Small intestine (tissue), 7 donors: ENCODE results near the gene PRM3. TPM values are rescaled to one million over a fixed set of nuclear protein-coding genes. Genes with fewer than 3 reads are reported as not detected.
"Not testable (repeated sequence)": the region's sequence is repeated elsewhere in the genome, so short reads cannot be mapped to it uniquely, and the experiment has no call there.

Source experiments
- DNase-seq, 2 donors: peaks; one replicate each; pipeline versions ENCODE4 v3.0.0 to v3.0.0-alpha.2; 2013
- FAIRE-seq: peaks from 2 replicates; lab custom pipeline; 2012; peaks lifted over from hg19 to GRCh38; lab: Jason Lieb, UNC
- H3K27ac ChIP-seq, 3 donors: one replicate each; pipeline ENCODE4 v1.5.1; 2013; ENCODE audit warnings: low read length in 2 of 3, mild to moderate bottlenecking in 2 of 3, control low read depth in 1 of 3, inconsistent platforms in 1 of 3, low read depth in 1 of 3, moderate library complexity in 1 of 3
- H3K27me3 ChIP-seq, 3 donors: one replicate each; pipeline ENCODE4 v1.6.1; 2013; ENCODE audit warnings: low read length in 3 of 3, inconsistent platforms in 1 of 3; ENCODE audit not compliant: control insufficient read depth in 3 of 3, insufficient read depth in 3 of 3
- H3K36me3 ChIP-seq, 3 donors: one replicate each; pipeline ENCODE4 v1.6.1; 2013; ENCODE audit warnings: low read length in 3 of 3, inconsistent platforms in 1 of 3, low read depth in 1 of 3, mild to moderate bottlenecking in 1 of 3, moderate library complexity in 1 of 3; ENCODE audit not compliant: control insufficient read depth in 3 of 3, insufficient read depth in 2 of 3
- H3K4me1 ChIP-seq, 3 donors: one replicate each; pipeline ENCODE4 v1.6.1; 2013; ENCODE audit warnings: low read length in 2 of 3, inconsistent platforms in 1 of 3, low read depth in 1 of 3, mild to moderate bottlenecking in 1 of 3, moderate library complexity in 1 of 3; ENCODE audit not compliant: control insufficient read depth in 3 of 3, insufficient read depth in 2 of 3
- H3K4me3 ChIP-seq, 3 donors: one replicate each; pipeline ENCODE4 v1.5.1; 2013; ENCODE audit warnings: low read length in 3 of 3, control low read depth in 1 of 3, inconsistent platforms in 1 of 3, low read depth in 1 of 3, mild to moderate bottlenecking in 1 of 3, moderate library complexity in 1 of 3
- H3K9me3 ChIP-seq, 2 donors: one replicate each; pipeline ENCODE4 v1.6.1; 2013; ENCODE audit warnings: low read depth in 1 of 2, low read length in 1 of 2; ENCODE audit not compliant: control insufficient read depth in 2 of 2, insufficient read depth in 1 of 2
- WGBS, 3 donors: extraction: QIAGEN DNeasy Blood & Tissue Kit; methylation state at CpG; one replicate each; pipeline ENCODE4 v1.1.7; 2013; 5-methylcytosine and 5-hydroxymethylcytosine counted together
- polyA plus RNA-seq, 4 donors: library from polyadenylated mRNA; stranded (reverse) in 3 of 4; unstranded in 1 of 4; fragments of 200-250 nt in 3 of 4; fragments of 120-200 nt in 1 of 4; gene quantifications; one replicate each; pipeline versions ENCODE4 v1.2.1 to v1.2.3, GENCODE V29; 2013
- donor health status: healthy with polysubstance abuse.
- donor health status: control.
- donor health status: control.
- donor health status: Bipolar disorder and iron deficiency.
- donor health status: healthy.

Gene PRM3
- polyA plus RNA-seq, 4 donors, result not detected

- FAIRE-seq, result no peak
- H3K4me1 ChIP-seq, result peaks cover 4 to 9% (median 7%) of the 10 kb centered on the region in 3 donors
- no peaks in the 10 kb centered on the region for H3K36me3 ChIP-seq
- H3K9me3 ChIP-seq, result peaks cover 0 to 3% of the 10 kb centered on the region in 2 donors
- H3K27ac ChIP-seq, result no peak overlapping the region
- WGBS, 3 donors, result 83 to 87% (median 87%) methylated on average over 6 of the region's 6 CpGs
- no peaks in the 10 kb centered on the region for H3K27me3 ChIP-seq
- H3K4me3 ChIP-seq, result no peak overlapping the region
- no peak for DNase-seq
Observed at GRCh38 chr16:11299865-11300559, 26.6 kb upstream of the PRM3 start.

- H3K27ac ChIP-seq, DNase-seq, H3K4me1 ChIP-seq, FAIRE-seq, H3K4me3 ChIP-seq, H3K9me3 ChIP-seq, H3K27me3 ChIP-seq, H3K36me3 ChIP-seq: not testable (repeated sequence)
- 83 to 86% (median 85%) methylated on average over 13 of the region's 13 CpGs for WGBS, 3 donors
Observed at GRCh38 chr16:11298950-11299547, 25.6 kb upstream of the PRM3 start.

GRCh38 chr16:11298143-11298900 is 24.9 kb upstream of the PRM3 start:
- DNase-seq (no peak), FAIRE-seq (no peak)
- WGBS, 3 donors, result 85 to 95% (median 93%) methylated on average over 5 of the region's 5 CpGs
- no peaks in the 10 kb centered on the region for H3K9me3 ChIP-seq
- H3K36me3 ChIP-seq, result no peaks in the 10 kb centered on the region
- H3K27ac ChIP-seq, result no peak overlapping the region
- no peaks in the 10 kb centered on the region for H3K27me3 ChIP-seq
- H3K4me3 ChIP-seq, result no peak overlapping the region
- H3K4me1 ChIP-seq, result peaks cover 4 to 9% (median 7%) of the 10 kb centered on the region in 3 donors

GRCh38 chr16:11297492-11298142 is 24.2 kb upstream of the PRM3 start:
- no peak overlapping the region for H3K27ac ChIP-seq

GRCh38 chr16:11296706-11297491 is 23.5 kb upstream of the PRM3 start:
- DNase-seq, result peak in 1 of 2 donors; percentile 31
- no peak overlapping the region for H3K4me3 ChIP-seq
- no peaks in the 10 kb centered on the region for H3K27me3 ChIP-seq
- no peaks in the 10 kb centered on the region for H3K9me3 ChIP-seq
- 34 to 49% (median 35%) methylated on average over 10 of the region's 10 CpGs for WGBS, 3 donors
- H3K27ac ChIP-seq, result no peak overlapping the region
- FAIRE-seq, result no peak
- peaks cover 4 to 9% (median 7%) of the 10 kb centered on the region in 3 donors for H3K4me1 ChIP-seq
- H3K36me3 ChIP-seq, result no peaks in the 10 kb centered on the region

More at GRCh38 chr16:11297492-11298142, 24.2 kb upstream of the PRM3 start:
- 9 to 11% (median 11%) methylated on average over 18 to 19 of the region's 19 CpGs for WGBS, 3 donors
- Histone ChIP-seq H3K9me3 (no peaks in the 10 kb centered on the region), H3K4me1 (peaks cover 4 to 9% (median 7%) of the 10 kb centered on the region in 3 donors), H3K4me3 (peak overlapping the region in 1 of 3 donors; percentile 6), H3K27me3 (no peaks in the 10 kb centered on the region), H3K36me3 (no peaks in the 10 kb centered on the region)
- FAIRE-seq (no peak), DNase-seq (peak; percentile 51 to 61)

GRCh38 chr16:11296351-11296705 is 22.9 kb upstream of the PRM3 start:
- Histone ChIP-seq H3K4me1 (peaks cover 4 to 9% (median 7%) of the 10 kb centered on the region in 3 donors), H3K9me3 (no peaks in the 10 kb centered on the region), H3K4me3 (no peak overlapping the region), H3K27me3 (no peaks in the 10 kb centered on the region), H3K36me3 (no peaks in the 10 kb centered on the region), H3K27ac (no peak overlapping the region)
- 84 to 92% (median 89%) methylated on average over 3 of the region's 3 CpGs for WGBS, 3 donors
- DNase-seq, result no peak
- no peak for FAIRE-seq

GRCh38 chr16:11295672-11296071 is 22.2 kb upstream of the PRM3 start:
- 91 to 98% (median 91%) methylated on average over 4 of the region's 4 CpGs for WGBS, 3 donors
- DNase-seq (no peak), FAIRE-seq (no peak)
- no peaks in the 10 kb centered on the region for H3K9me3 ChIP-seq
- H3K27me3 ChIP-seq, result no peaks in the 10 kb centered on the region
- no peaks in the 10 kb centered on the region for H3K36me3 ChIP-seq
- H3K4me1 ChIP-seq, result peaks cover 4 to 9% (median 7%) of the 10 kb centered on the region in 3 donors
- H3K4me3 ChIP-seq, result no peak overlapping the region
- H3K27ac ChIP-seq, result no peak overlapping the region
